ENCODE measurements around the gene NFKB2.

GRCh38 chr10:102379383-102379782, 16.1 kb upstream of the NFKB2 start:
- TF ChIP-seq CTCF (IDR thresholded peaks at IDR 0.05; ENCODE audit: insufficient read depth, low read depth, low read length) (no peak), EZH2 (IDR thresholded peaks at IDR 0.05; ENCODE audit: insufficient read depth, low read length) (no peak)

All from astrocyte (in vitro differentiated cells and primary cell).